Calu3 (cell line): Measurements from ENCODE around the gene FMN2. TPM values are rescaled to one million over a fixed set of nuclear protein-coding genes. Genes with fewer than 3 reads are reported as not detected.
"Not testable (repeated sequence)": the region's sequence is repeated elsewhere in the genome, so short reads cannot be mapped to it uniquely, and the experiment has no call there.

Experiments
- BruUV-seq: library from RNA; stranded (reverse); fragments of 400-500 nt; replicated peaks from 2 replicates; lab custom pipeline; 2021; lab: Mats Ljungman, UMichigan
- CTCF ChIA-PET: fragments of 300-600 bp; sonication (Branson Sonifier 250); formaldehyde crosslinking; loops from one replicate; lab custom pipeline; 2022; ENCODE audit warnings: antibody characterized with exemption; lab: Charles Lee
- DNase-seq: peaks from one replicate; pipeline ENCODE4 v3.0.0; 2022
- H3K27ac Mint-ChIP-seq: one replicate; pipeline ENCODE4 v1.8.0; 2022; ENCODE audit warnings: mixed read lengths; ENCODE audit not compliant: unreplicated experiment
- H3K27me3 Mint-ChIP-seq: one replicate; pipeline ENCODE4 v1.8.0; 2022; ENCODE audit warnings: mixed read lengths; ENCODE audit not compliant: unreplicated experiment
- H3K36me3 Mint-ChIP-seq: one replicate; pipeline ENCODE4 v1.8.0; 2022; ENCODE audit warnings: mild to moderate bottlenecking, moderate library complexity, mixed read lengths; ENCODE audit not compliant: insufficient read depth, unreplicated experiment
- H3K4me1 Mint-ChIP-seq: one replicate; pipeline ENCODE4 v1.8.0; 2022; ENCODE audit warnings: mild to moderate bottlenecking, low read depth, mixed read lengths; ENCODE audit not compliant: unreplicated experiment
- H3K4me3 Mint-ChIP-seq: one replicate; pipeline ENCODE4 v1.8.0; 2022; ENCODE audit warnings: mild to moderate bottlenecking, low read depth, moderate library complexity, mixed read lengths; ENCODE audit not compliant: unreplicated experiment
- H3K9me3 Mint-ChIP-seq: one replicate; pipeline ENCODE4 v1.8.0; 2022; ENCODE audit warnings: low read depth, mixed read lengths; ENCODE audit not compliant: unreplicated experiment
- CTCF ChIP-seq: fragments of 200-600 bp; IDR thresholded peaks from one replicate; pipeline ENCODE4 v1.8.0; 2022; ENCODE audit warnings: antibody characterized with exemption; ENCODE audit not compliant: unreplicated experiment
- intact Hi-C: fragments of 100-400 bp; cut with micrococcal nuclease; formaldehyde crosslinking; loops from one replicate; pipeline ENCODE4 v1.10.0; 2022; ENCODE audit not compliant: unreplicated experiment
- total RNA-seq: library from RNA; stranded (reverse); gene quantifications from 2 replicates; pipeline ENCODE4 v1.2.3, GENCODE V29; 2022

The FMN2 gene
- total RNA-seq, 1 experiment from 2014 or later = 0.12 TPM

GRCh38 chr1:240258910-240259309 is 167.2 kb downstream of the FMN2 start:
- intact Hi-C loops = no loop called here
- Mint-ChIP-seq H3K27ac (no peak overlapping the region), H3K27me3 (no peaks in the 10 kb centered on the region), H3K4me1 (no peaks in the 10 kb centered on the region), H3K4me3 (no peak overlapping the region), H3K36me3 (no peaks in the 10 kb centered on the region), H3K9me3 (peaks cover 8% of the 10 kb centered on the region)
- BruUV-seq = no TSS peak
- no peak for TF ChIP-seq CTCF
- no peak for DNase-seq
- CTCF ChIA-PET = no interaction called here

GRCh38 chr1:240264494-240264893 is 172.8 kb downstream of the FMN2 start:
- intact Hi-C loops, DNase-seq, H3K27me3 Mint-ChIP-seq, H3K27ac Mint-ChIP-seq, H3K4me1 Mint-ChIP-seq, H3K36me3 Mint-ChIP-seq, H3K9me3 Mint-ChIP-seq, H3K4me3 Mint-ChIP-seq, CTCF ChIA-PET, BruUV-seq: not testable (repeated sequence)

GRCh38 chr1:240271081-240271480 is 179.4 kb downstream of the FMN2 start:
- Mint-ChIP-seq H3K27ac (no peak overlapping the region), H3K9me3 (peaks cover 4% of the 10 kb centered on the region), H3K27me3 (peaks cover 20% of the 10 kb centered on the region), H3K36me3 (no peaks in the 10 kb centered on the region), H3K4me3 (no peak overlapping the region), H3K4me1 (no peaks in the 10 kb centered on the region)
- intact Hi-C loops = no loop called here
- no TSS peak for BruUV-seq
- TF ChIP-seq CTCF = no peak
- no peak for DNase-seq
- CTCF ChIA-PET = no interaction called here

- no peak for TF ChIP-seq CTCF
- Mint-ChIP-seq H3K4me3 (no peak overlapping the region), H3K4me1 (no peaks in the 10 kb centered on the region), H3K27me3 (peaks cover 20% of the 10 kb centered on the region), H3K27ac (no peak overlapping the region), H3K9me3 (peaks cover 4% of the 10 kb centered on the region), H3K36me3 (no peaks in the 10 kb centered on the region)
- no TSS peak for BruUV-seq
- intact Hi-C loops = no loop called here
- CTCF ChIA-PET = no interaction called here
- DNase-seq = no peak
These were observed 182.9 kb downstream of the FMN2 start for GRCh38 chr1:240274569-240274968.

GRCh38 chr1:240275219-240275618 is 183.5 kb downstream of the FMN2 start:
- H3K36me3 Mint-ChIP-seq, intact Hi-C loops, CTCF ChIA-PET, H3K9me3 Mint-ChIP-seq, DNase-seq, H3K27ac Mint-ChIP-seq, BruUV-seq, H3K4me3 Mint-ChIP-seq, H3K4me1 Mint-ChIP-seq: not testable (repeated sequence)
- peaks cover 20% of the 10 kb centered on the region for H3K27me3 Mint-ChIP-seq
